ENCODE measurements around the gene AMZ2. TPM values are rescaled to one million over a fixed set of nuclear protein-coding genes. Genes with fewer than 3 reads are reported as not detected.
"Not testable (repeated sequence)": the region's sequence is repeated elsewhere in the genome, so short reads cannot be mapped to it uniquely, and the experiment has no call there.

The AMZ2 gene
- total and polyA plus RNA-seq, 2 of the 8 experiments (the other 6 are each of a cell fraction or from before 2014, with no cell fraction given), result 49.5 to 71.0 TPM

GRCh38 chr17:68213428-68214411 lies 34.1 kb upstream of the AMZ2 start:
- H3K4ac ChIP-seq (replicated peaks; ENCODE audit: insufficient read length, low read depth, low read length); H3K14ac ChIP-seq (ENCODE audit: insufficient read length); H4K5ac ChIP-seq (ENCODE audit: insufficient read length, low read depth, low read length); H2BK120ac ChIP-seq (replicated peaks; ENCODE audit: low read depth, low read length); H2AK5ac ChIP-seq (ENCODE audit: low read depth, low read length); H3K36me3 ChIP-seq (ENCODE audit: control insufficient read depth in 2 of 4, insufficient read depth in 4 of 4, low read length in 3 of 4); H2BK20ac ChIP-seq (ENCODE audit: low read length); H4K91ac ChIP-seq (replicated peaks; ENCODE audit: insufficient read length, low read length); H3K27ac ChIP-seq (ENCODE audit: low read depth, low read length); H3K9me3 ChIP-seq (ENCODE audit: insufficient read depth in 2 of 2, low read depth in 1 of 2, low read length in 1 of 2); H2BK12ac ChIP-seq (ENCODE audit: low read depth, low read length); H3K4me3 ChIP-seq (ENCODE audit: extremely low read depth in 1 of 4, insufficient read depth in 2 of 4, low read depth in 3 of 4, low read length in 4 of 4); H3K56ac ChIP-seq (replicated peaks; ENCODE audit: insufficient read length, low read depth, low read length); H3K79me2 ChIP-seq (ENCODE audit: control insufficient read depth in 1 of 2, insufficient read depth in 2 of 2, low read length in 2 of 2); H3K9ac ChIP-seq (replicated peaks in 1 of 4; ENCODE audit: extremely low read depth in 1 of 4, low read depth in 3 of 4, low read length in 3 of 4); FAIRE-seq; H3K79me1 ChIP-seq (ENCODE audit: low read depth, low read length); H2AFZ ChIP-seq (ENCODE audit: low read length); H4K8ac ChIP-seq (ENCODE audit: extremely low read depth, insufficient read depth, low read length); H3K23ac ChIP-seq (ENCODE audit: insufficient read length); H2BK15ac ChIP-seq (ENCODE audit: low read length); H4K20me1 ChIP-seq (replicated peaks in 1 of 2; ENCODE audit: control insufficient read depth in 1 of 2, insufficient read depth in 2 of 2, low read length in 2 of 2); H3K23me2 ChIP-seq (ENCODE audit: low read depth, low read length); H3K27me3 ChIP-seq (replicated peaks in 1 of 4; ENCODE audit: control insufficient read depth in 3 of 4, extremely low read depth in 1 of 4, insufficient read depth in 3 of 4, low read length in 3 of 4); H3K4me2 ChIP-seq (ENCODE audit: insufficient read depth in 1 of 2, low read depth in 2 of 2, low read length in 2 of 2); H3K18ac ChIP-seq (ENCODE audit: extremely low read depth, low read length); H3K4me1 ChIP-seq (replicated peaks in 1 of 4; ENCODE audit: control insufficient read depth in 3 of 4, insufficient read depth in 4 of 4, low read length in 3 of 4); H2BK5ac ChIP-seq (ENCODE audit: low read depth, low read length); DNase-seq (ENCODE audit: low read depth in 1 of 2, low spot score in 2 of 2): not testable (repeated sequence)
- ChIA-PET CTCF (ENCODE audit: partially characterized antibody) (interaction anchor here (0.5 to 1.5 kb wide), 7 partner anchors 8 to 655 kb away, joined by 3 to 5 read pairs (median 3); no protein-coding TSS in a partner anchor), POLR2A (ENCODE audit: partially characterized antibody) (interaction anchor here (0.6 kb wide), 1 partner anchor 160 kb away, joined by 3 read pairs; no protein-coding TSS in a partner anchor)
- 90% methylated on average over 11 of the region's 11 CpGs; no CpG with 5 or more reads in 1 of the 2 experiments for WGBS, 2 experiments (ENCODE audit: extremely low coverage in 1 of 2, insufficient coverage in 1 of 2, insufficient read length in 1 of 2, insufficient replicate concordance in 2 of 2, low coverage in 1 of 2, low lambda C conversion rate in 2 of 2, missing lambda C conversion rate in 1 of 2)

All from H1 (cell line).